ENCODE data around the gene NRAP. TPM values are rescaled to one million over a fixed set of nuclear protein-coding genes. Genes with fewer than 3 reads are reported as not detected.

The NRAP gene
- total and polyA plus RNA-seq, 2 of the 8 experiments (the other 6 are each of a cell fraction or from before 2014, with no cell fraction given), result not detected

DNA sequence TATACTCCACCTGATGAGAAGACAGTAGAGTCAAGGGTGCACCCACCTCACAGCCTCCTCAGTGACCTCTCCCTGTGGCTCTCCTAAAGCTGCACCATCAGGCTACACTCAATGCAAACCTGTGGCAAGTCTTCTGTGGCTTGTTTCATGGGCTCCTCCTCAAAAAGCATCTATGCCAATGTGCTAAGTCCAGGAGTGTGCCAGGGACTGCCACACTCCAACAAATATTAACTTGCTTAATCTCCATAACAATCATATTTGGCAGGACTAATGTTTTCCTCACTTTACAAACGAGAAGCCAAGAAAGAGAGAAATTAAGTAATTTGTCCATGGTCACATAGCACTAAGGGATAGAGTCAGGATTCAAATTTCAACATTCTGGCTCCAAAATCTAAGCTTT is 11.9 kb downstream of the NRAP start:
- no peak overlapping the region for H3K27ac ChIP-seq (ENCODE audit: low read depth, low read length)
- H2BK20ac ChIP-seq (ENCODE audit: low read length), result no peak overlapping the region
- ChIA-PET CTCF (ENCODE audit: partially characterized antibody) (interaction anchor here (1.7 kb wide), 1 partner anchor 9 kb away, joined by 6 read pairs; no protein-coding TSS in a partner anchor), POLR2A (ENCODE audit: partially characterized antibody) (no interaction called here)
- H3K4ac ChIP-seq (replicated peaks; ENCODE audit: insufficient read length, low read depth, low read length), result no peak overlapping the region
- H3K4me3 ChIP-seq (ENCODE audit: extremely low read depth in 1 of 4, insufficient read depth in 2 of 4, low read depth in 3 of 4, low read length in 4 of 4), result no peak overlapping the region
- H3K4me1 ChIP-seq (replicated peaks in 1 of 4; ENCODE audit: control insufficient read depth in 3 of 4, insufficient read depth in 4 of 4, low read length in 3 of 4), result no peaks in the 10 kb centered on the region
- H2AK5ac ChIP-seq (ENCODE audit: low read depth, low read length), result no peak overlapping the region
- H3K23ac ChIP-seq (ENCODE audit: insufficient read length), result no peak overlapping the region
- H2AFZ ChIP-seq (ENCODE audit: low read length), result no peak overlapping the region
- H3K4me2 ChIP-seq (ENCODE audit: insufficient read depth in 1 of 2, low read depth in 2 of 2, low read length in 2 of 2), result no peak overlapping the region
- no peak for TF ChIP-seq MAFK (IDR thresholded peaks at IDR 0.05; ENCODE audit: low read depth, low read length)
- no peak for TF ChIP-seq KDM1A (IDR thresholded peaks at IDR 0.05; ENCODE audit: borderline replicate concordance, low read length)
- no peak for TF ChIP-seq FOSL1 (IDR thresholded peaks at IDR 0.05; ENCODE audit: insufficient read depth, low read depth, low read length)
- TF ChIP-seq ASH2L (IDR thresholded peaks at IDR 0.05; ENCODE audit: low read length), result no peak
- no peak for TF ChIP-seq BACH1 (IDR thresholded peaks at IDR 0.05; ENCODE audit: low read length)
- TF ChIP-seq CREB1 (IDR thresholded peaks at IDR 0.05), result no peak
- no peak for TF ChIP-seq EP300 (IDR thresholded peaks at IDR 0.05; ENCODE audit: borderline replicate concordance in 1 of 2, low read depth in 2 of 2, low read length in 2 of 2)
- TF ChIP-seq TAF7 (optimal IDR thresholded peaks at IDR 0.05; ENCODE audit: borderline replicate concordance, low read depth, low read length), result no peak
- H2BK5ac ChIP-seq (ENCODE audit: low read depth, low read length), result no peak overlapping the region
- FAIRE-seq (no peak), DNase-seq (ENCODE audit: low read depth in 1 of 2, low spot score in 2 of 2) (no peak)
- H3K56ac ChIP-seq (replicated peaks; ENCODE audit: insufficient read length, low read depth, low read length), result no peak overlapping the region
- no peak overlapping the region for H3K18ac ChIP-seq (ENCODE audit: extremely low read depth, low read length)
- no peak overlapping the region for H2BK15ac ChIP-seq (ENCODE audit: low read length)
- H3K79me1 ChIP-seq (ENCODE audit: low read depth, low read length), result no peaks in the 10 kb centered on the region
- H3K23me2 ChIP-seq (ENCODE audit: low read depth, low read length), result no peaks in the 10 kb centered on the region
- H3K36me3 ChIP-seq (ENCODE audit: control insufficient read depth in 2 of 4, insufficient read depth in 4 of 4, low read length in 3 of 4), result no peaks in the 10 kb centered on the region
- H3K9ac ChIP-seq (replicated peaks in 1 of 4; ENCODE audit: extremely low read depth in 1 of 4, low read depth in 3 of 4, low read length in 3 of 4), result no peak overlapping the region
- H3K27me3 ChIP-seq (replicated peaks in 1 of 4; ENCODE audit: control insufficient read depth in 3 of 4, extremely low read depth in 1 of 4, insufficient read depth in 3 of 4, low read length in 3 of 4), result no peaks in the 10 kb centered on the region
- 94% methylated on average over 1 of the region's 1 CpG; no CpG with 5 or more reads in 1 of the 2 experiments for WGBS, 2 experiments (ENCODE audit: extremely low coverage in 1 of 2, insufficient coverage in 1 of 2, insufficient read length in 1 of 2, insufficient replicate concordance in 2 of 2, low coverage in 1 of 2, low lambda C conversion rate in 2 of 2, missing lambda C conversion rate in 1 of 2)
- no peak overlapping the region for H4K5ac ChIP-seq (ENCODE audit: insufficient read length, low read depth, low read length)
- no peak overlapping the region for H4K8ac ChIP-seq (ENCODE audit: extremely low read depth, insufficient read depth, low read length)
- H3K9me3 ChIP-seq (ENCODE audit: insufficient read depth in 2 of 2, low read depth in 1 of 2, low read length in 1 of 2), result no peaks in the 10 kb centered on the region
- no peak overlapping the region for H2BK12ac ChIP-seq (ENCODE audit: low read depth, low read length)
- no peak overlapping the region for H3K14ac ChIP-seq (ENCODE audit: insufficient read length)
- no peak overlapping the region for H2BK120ac ChIP-seq (replicated peaks; ENCODE audit: low read depth, low read length)
- H3K79me2 ChIP-seq (ENCODE audit: control insufficient read depth in 1 of 2, insufficient read depth in 2 of 2, low read length in 2 of 2), result no peaks in the 10 kb centered on the region
- H4K91ac ChIP-seq (replicated peaks; ENCODE audit: insufficient read length, low read length), result no peak overlapping the region
- no peaks in the 10 kb centered on the region for H4K20me1 ChIP-seq (replicated peaks in 1 of 2; ENCODE audit: control insufficient read depth in 1 of 2, insufficient read depth in 2 of 2, low read length in 2 of 2)
